ENCODE data around the gene AHCY.
"Not testable (repeated sequence)": the region's sequence is repeated elsewhere in the genome, so short reads cannot be mapped to it uniquely, and the experiment has no call there.

AHCY gene

DNA sequence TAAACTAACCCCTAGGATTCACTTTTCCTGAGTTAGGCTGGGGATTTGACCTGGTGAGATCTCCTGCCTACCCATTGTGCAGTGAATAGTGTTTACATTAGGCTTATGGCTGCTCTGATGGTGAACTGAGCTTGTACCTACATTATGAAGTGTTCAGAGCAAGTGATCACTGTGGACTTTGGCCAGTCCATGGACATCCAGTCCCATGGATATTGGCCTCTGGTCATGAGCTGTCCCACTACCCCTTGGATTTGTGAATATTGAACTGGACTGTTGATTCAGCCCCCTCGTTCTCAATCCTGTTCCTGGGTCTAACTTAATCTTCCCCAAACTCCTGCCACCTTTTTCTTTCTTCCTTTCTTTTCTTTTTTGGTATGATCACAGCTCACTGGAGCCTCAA is 48.2 kb downstream of the AHCY start:
- no peak for DNase-seq (ENCODE audit: low spot score)

GRCh38 chr20:34252431-34253086 is 50.6 kb downstream of the AHCY start:
- DNase-seq (ENCODE audit: low spot score), result not testable (repeated sequence)

DNA sequence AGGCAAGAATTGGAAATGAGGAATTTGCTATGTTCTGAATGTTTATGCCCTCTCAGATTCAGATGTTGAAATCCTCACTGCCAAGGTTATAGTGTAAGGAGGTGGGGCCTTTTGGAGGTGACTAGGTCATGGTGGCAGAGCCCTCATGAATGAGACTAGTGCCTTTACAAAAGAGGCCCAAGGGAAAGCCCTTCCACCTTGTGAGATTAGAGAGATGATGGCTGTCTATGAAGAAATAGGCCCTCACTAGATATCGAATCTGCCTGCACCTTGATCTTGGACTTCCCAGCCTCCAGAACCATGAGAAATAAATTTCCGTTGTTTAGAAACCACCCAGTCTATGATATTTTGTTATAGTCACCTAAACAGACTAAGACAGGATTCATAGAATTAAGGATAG is 51.5 kb downstream of the AHCY start:
- DNase-seq (ENCODE audit: low spot score), result no peak

DNA sequence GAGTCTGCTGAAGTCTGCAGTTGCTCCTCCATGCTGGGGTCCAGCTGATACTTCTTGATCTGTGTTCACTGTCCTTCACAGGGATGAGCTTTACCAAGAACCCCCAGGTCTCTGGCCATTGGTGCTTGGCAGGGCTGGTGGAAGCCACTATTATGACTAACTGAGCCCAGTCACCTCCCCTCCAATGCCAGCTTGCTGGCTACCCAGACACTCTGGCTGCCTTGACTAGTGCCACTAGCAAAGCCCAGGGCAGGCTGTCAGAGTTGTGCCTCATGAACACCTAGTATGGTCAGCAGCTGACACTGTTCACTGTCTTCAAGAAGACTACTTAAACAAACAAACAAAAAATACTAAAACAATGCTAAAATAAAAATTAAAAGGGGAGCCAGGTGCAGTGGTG is 53.1 kb downstream of the AHCY start:
- DNase-seq (ENCODE audit: low spot score), result no peak

GRCh38 chr20:34249291-34249690 is 53.9 kb downstream of the AHCY start:
- DNase-seq (ENCODE audit: low spot score), result no peak

GRCh38 chr20:34246126-34246626 is 57.0 kb downstream of the AHCY start:
- no peak for DNase-seq (ENCODE audit: low spot score)

- DNase-seq (ENCODE audit: low spot score), result no peak
Measured at GRCh38 chr20:34243377-34243776, 59.8 kb downstream of the AHCY start.

DNA sequence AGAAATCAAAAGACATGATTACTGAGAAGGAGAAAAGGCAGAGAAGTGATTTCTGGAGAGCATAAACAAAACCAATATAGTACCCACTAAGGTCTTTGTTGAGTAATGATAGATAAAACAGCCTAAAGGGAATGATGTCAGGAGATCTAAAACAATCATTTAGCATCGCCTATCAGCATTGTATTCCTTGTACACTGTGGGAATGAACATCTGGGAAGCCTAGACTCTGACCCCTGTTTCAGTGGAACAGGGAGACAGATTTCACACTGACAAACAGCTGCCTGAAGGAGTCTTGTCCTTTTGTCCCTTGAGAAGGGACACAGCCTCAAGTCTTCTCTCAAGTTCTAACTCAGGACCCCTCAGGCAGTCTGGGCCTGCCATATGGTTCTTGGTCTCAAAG is 60.3 kb downstream of the AHCY start:
- no peak for DNase-seq (ENCODE audit: low spot score)

DNA sequence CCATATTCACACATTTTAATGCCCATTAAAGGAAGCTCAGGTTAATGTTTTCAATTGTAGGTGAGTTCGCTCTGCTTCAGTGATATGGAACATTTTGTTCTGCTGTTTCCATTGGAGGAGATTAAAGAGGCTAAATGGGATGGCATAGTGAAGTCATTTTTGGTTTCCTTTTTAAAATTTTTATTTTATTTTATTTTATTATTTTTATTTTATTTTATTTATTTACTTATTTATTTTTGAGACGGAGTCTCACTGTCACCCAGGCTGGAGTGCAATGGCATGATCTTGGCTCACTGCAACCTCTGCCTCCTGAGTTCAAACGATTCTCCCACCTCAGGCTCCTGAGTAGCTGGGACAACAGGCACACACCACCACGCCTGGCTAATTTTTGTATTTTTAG is 61.1 kb downstream of the AHCY start:
- DNase-seq (ENCODE audit: low spot score), result not testable (repeated sequence)

DNA sequence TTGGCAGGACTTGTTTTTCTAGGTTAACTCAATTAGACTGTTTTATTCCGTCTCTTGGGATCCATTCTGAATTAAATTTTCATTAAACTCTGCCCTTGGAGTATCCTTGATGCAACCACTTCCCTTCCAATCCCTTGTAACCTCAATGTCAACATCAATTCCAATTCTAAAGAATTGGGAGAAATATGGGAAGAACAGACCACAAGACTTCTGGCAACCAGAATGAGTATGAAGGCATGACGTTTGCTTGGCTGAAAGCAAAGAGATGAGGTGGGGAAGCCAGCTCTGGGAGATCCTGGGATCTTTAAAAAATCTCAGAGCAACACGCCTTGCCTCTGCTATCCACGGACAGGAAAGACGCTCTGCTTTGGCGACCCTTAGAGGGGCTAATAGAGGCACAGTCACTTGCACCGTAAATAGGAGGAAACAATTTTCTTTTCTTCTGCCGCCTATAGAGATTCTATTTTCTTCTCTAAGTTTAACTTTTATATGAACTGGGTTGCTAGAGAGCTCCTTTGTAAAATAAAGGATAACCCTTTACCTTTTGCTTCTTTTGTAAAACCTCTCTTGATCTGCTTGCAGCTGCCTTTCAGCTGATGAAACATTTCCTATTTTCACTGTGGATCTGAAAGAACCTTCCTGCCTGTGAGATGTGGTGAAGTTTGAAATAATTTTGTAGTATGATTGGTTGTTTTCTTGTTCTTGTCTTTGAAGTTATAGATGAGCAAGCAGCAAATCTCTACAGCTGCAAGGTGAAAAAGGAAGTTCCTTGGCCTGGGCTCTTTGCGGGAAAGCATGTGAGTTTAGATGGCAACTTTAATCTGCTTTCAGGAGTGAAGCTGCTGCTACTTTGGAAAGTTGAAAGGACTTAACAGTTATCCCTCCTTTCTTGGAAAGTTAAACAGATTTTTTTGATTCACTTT is 62.2 kb downstream of the AHCY start, which contains the start of gene ASIP:
ASIP (plus strand) TSS at position 731 of the 923 bp plus-strand sequence. CDS start 18,952 bp downstream, outside the sequence.
- no peak for DNase-seq (ENCODE audit: low spot score)

DNA sequence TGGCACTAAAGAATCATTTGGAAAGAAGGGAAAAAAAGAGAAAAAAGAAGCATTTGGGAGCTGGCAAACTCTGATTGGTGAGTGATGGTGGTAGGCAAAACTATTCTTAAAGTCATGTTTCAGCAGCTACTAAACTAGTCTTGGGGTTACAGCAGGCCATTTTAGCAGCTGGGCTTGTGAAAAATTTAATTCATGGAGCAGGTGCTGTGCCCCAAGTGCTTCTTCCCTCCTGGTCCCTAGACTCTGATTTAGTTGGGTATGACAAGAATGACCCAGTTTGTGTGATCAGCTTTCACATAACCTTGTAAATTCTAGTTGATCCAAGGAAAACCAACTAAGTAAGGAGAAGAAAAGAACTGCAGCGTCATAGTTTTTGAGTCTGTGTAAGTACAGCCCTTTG is 63.0 kb downstream of the AHCY start:
- no peak for DNase-seq (ENCODE audit: low spot score)

GRCh38 chr20:34237942-34238341 is 65.2 kb downstream of the AHCY start:
- DNase-seq (ENCODE audit: low spot score), result no peak

GRCh38 chr20:34235875-34236274 is 67.3 kb downstream of the AHCY start:
- DNase-seq (ENCODE audit: low spot score), result no peak

- DNase-seq (ENCODE audit: low spot score), result no peak
Measured at GRCh38 chr20:34233687-34234086, 69.5 kb downstream of the AHCY start.

GRCh38 chr20:34232494-34233087 is 70.6 kb downstream of the AHCY start:
- DNase-seq (ENCODE audit: low spot score), result no peak

GRCh38 chr20:34231634-34232033 is 71.5 kb downstream of the AHCY start:
- no peak for DNase-seq (ENCODE audit: low spot score)
